SK-N-SH treated with all-trans-retinoic acid at 6 μM for 48 hours (cell line): ENCODE results near the gene SDR39U1.

Source experiments
- ATAC-seq: fragments of 200-7000 bp; cut with Tn5 transposase; 3 replicates; pipeline ENCODE4 v1.9.1; 2020; ENCODE audit warnings: mild to moderate bottlenecking, moderate library complexity
- ARNTL ChIP-seq: fragments of 450-650 bp; formaldehyde crosslinking; IDR thresholded peaks from 2 replicates; pipeline ENCODE4 v1.5.0; 2020; ENCODE audit warnings: low read depth, mild to moderate bottlenecking, moderate library complexity, borderline replicate concordance
- BACH2 ChIP-seq: fragments of 250-450 bp; sonication (Bioruptor Pico); IDR thresholded peaks from 2 replicates; pipeline ENCODE4 v1.9.0; 2021; ENCODE audit warnings: mild to moderate bottlenecking, borderline replicate concordance
- CREB5 ChIP-seq: fragments of 250-450 bp; sonication (Bioruptor Pico); IDR thresholded peaks from 2 replicates; pipeline ENCODE4 v1.5.1; 2020; ENCODE audit warnings: low read depth, mild to moderate bottlenecking, moderate library complexity
- CSDC2 ChIP-seq: fragments of 250-450 bp; sonication (Bioruptor Pico); IDR thresholded peaks from 2 replicates; pipeline ENCODE4 v1.5.0; 2020; ENCODE audit warnings: mild to moderate bottlenecking, moderate library complexity
- CSRNP3 ChIP-seq: fragments of 250-450 bp; sonication (Bioruptor Pico); IDR thresholded peaks from 2 replicates; pipeline ENCODE4 v1.5.1; 2021; ENCODE audit warnings: mild to moderate bottlenecking, moderate library complexity
- ESRRG ChIP-seq: fragments of 250-450 bp; sonication (Bioruptor Pico); IDR thresholded peaks from 2 replicates; pipeline ENCODE4 v1.6.1; 2021; ENCODE audit warnings: mild to moderate bottlenecking
- GLIS3 ChIP-seq: fragments of 250-450 bp; sonication (Bioruptor Pico); IDR thresholded peaks from 2 replicates; pipeline ENCODE4 v1.5.0; 2020; ENCODE audit warnings: mild to moderate bottlenecking, moderate library complexity
- ISL1 ChIP-seq: fragments of 250-450 bp; sonication (Bioruptor Pico); IDR thresholded peaks from 2 replicates; pipeline ENCODE4 v2.1.2; 2022; ENCODE audit warnings: mild to moderate bottlenecking, moderate library complexity
- OSR1 ChIP-seq: fragments of 250-450 bp; sonication (Bioruptor Pico); IDR thresholded peaks from 2 replicates; pipeline ENCODE4 v1.8.0; 2022; ENCODE audit warnings: moderate library complexity, mild to moderate bottlenecking, inconsistent platforms
- PATZ1 ChIP-seq: fragments of 250-450 bp; sonication (Bioruptor Pico); IDR thresholded peaks from 2 replicates; pipeline ENCODE4 v1.8.0; 2020; ENCODE audit warnings: mild to moderate bottlenecking, moderate library complexity, borderline replicate concordance
- POU6F1 ChIP-seq: fragments of 250-450 bp; sonication (Bioruptor Pico); IDR thresholded peaks from 2 replicates; pipeline ENCODE4 v1.8.0; 2021; ENCODE audit warnings: low read depth, mild to moderate bottlenecking, moderate library complexity, borderline replicate concordance
- PPARA ChIP-seq: fragments of 250-450 bp; sonication (Bioruptor Pico); IDR thresholded peaks from 2 replicates; pipeline ENCODE4 v1.5.0; 2020; ENCODE audit warnings: mild to moderate bottlenecking, borderline replicate concordance
- RARB ChIP-seq: fragments of 250-450 bp; sonication (Bioruptor Pico); IDR thresholded peaks from 2 replicates; pipeline ENCODE4 v1.8.0; 2021; ENCODE audit warnings: mild to moderate bottlenecking, moderate library complexity
- TCF4 ChIP-seq: fragments of 250-450 bp; sonication (Bioruptor Pico); IDR thresholded peaks from 2 replicates; pipeline ENCODE4 v1.8.0; 2021; ENCODE audit warnings: mild to moderate bottlenecking, moderate library complexity, borderline replicate concordance
- TOX ChIP-seq: fragments of 250-450 bp; sonication (Bioruptor Pico); IDR thresholded peaks from 2 replicates; pipeline ENCODE4 v1.8.0; 2021; ENCODE audit warnings: mild to moderate bottlenecking, moderate library complexity, borderline replicate concordance
- TSHZ2 ChIP-seq: fragments of 250-450 bp; sonication (Bioruptor Pico); IDR thresholded peaks from 2 replicates; pipeline ENCODE4 v1.5.0; 2020; ENCODE audit warnings: mild to moderate bottlenecking, moderate library complexity
- ZC3H10 ChIP-seq: fragments of 250-450 bp; sonication (Bioruptor Pico); IDR thresholded peaks from 2 replicates; pipeline ENCODE4 v1.5.1; 2021; ENCODE audit warnings: mild to moderate bottlenecking, moderate library complexity
- ZFP30 ChIP-seq: fragments of 450-650 bp; formaldehyde crosslinking; IDR thresholded peaks from 2 replicates; pipeline ENCODE4 v1.5.0; 2022; ENCODE audit warnings: mild to moderate bottlenecking, moderate library complexity
- ZNF70 ChIP-seq: fragments of 450-650 bp; formaldehyde crosslinking; IDR thresholded peaks from 2 replicates; pipeline ENCODE4 v1.5.0; 2020; ENCODE audit warnings: mild to moderate bottlenecking, moderate library complexity

Gene SDR39U1

GRCh38 chr14:24409956-24410355 lies 32.6 kb downstream of the SDR39U1 start:
- no peak for ATAC-seq

GRCh38 chr14:24409192-24409591 lies 33.4 kb downstream of the SDR39U1 start:
- no peak for ATAC-seq
- no peak for TF ChIP-seq PPARA
- TF ChIP-seq GLIS3 (CRISPR knock-in tag) = no peak
- no peak for TF ChIP-seq ISL1 (CRISPR knock-in tag)
- no peak for TF ChIP-seq OSR1 (CRISPR knock-in tag)
- TF ChIP-seq TSHZ2 (CRISPR knock-in tag) = no peak
- no peak for TF ChIP-seq ZFP30 (CRISPR knock-in tag)
- no peak for TF ChIP-seq TOX (CRISPR knock-in tag)
- TF ChIP-seq BACH2 (CRISPR knock-in tag) = no peak
- TF ChIP-seq ESRRG (CRISPR knock-in tag) = no peak
- TF ChIP-seq PATZ1 (CRISPR knock-in tag) = no peak
- TF ChIP-seq CREB5 (CRISPR knock-in tag) = no peak

More at GRCh38 chr14:24409956-24410355, 32.6 kb downstream of the SDR39U1 start:
- no peak for TF ChIP-seq RARB (CRISPR knock-in tag)
- no peak for TF ChIP-seq POU6F1
- no peak for TF ChIP-seq CSDC2 (CRISPR knock-in tag)
- TF ChIP-seq CSRNP3 (CRISPR knock-in tag) = no peak
- no peak for TF ChIP-seq ISL1 (CRISPR knock-in tag)
- no peak for TF ChIP-seq ESRRG (CRISPR knock-in tag)
- TF ChIP-seq ZNF70 (CRISPR knock-in tag) = no peak
- TF ChIP-seq, all 23 proteins: peak for 0

- TF ChIP-seq POU6F1 (no peak), ARNTL (CRISPR knock-in tag) (no peak), TOX (CRISPR knock-in tag) (no peak), CREB5 (CRISPR knock-in tag) (no peak), PPARA (no peak), ZFP30 (CRISPR knock-in tag) (no peak), ZC3H10 (CRISPR knock-in tag) (no peak), ISL1 (CRISPR knock-in tag) (no peak), TCF4 (CRISPR knock-in tag) (no peak), PATZ1 (CRISPR knock-in tag) (no peak), GLIS3 (CRISPR knock-in tag) (no peak)
These were observed 33.8 kb downstream of the SDR39U1 start for GRCh38 chr14:24408764-24409163.

More at GRCh38 chr14:24408764-24409163, 33.8 kb downstream of the SDR39U1 start:
- no peak for ATAC-seq
